GM12864 (cell line): ENCODE measurements around the gene MCU.

Experiments
- DNase-seq: peaks from one replicate; pipeline ENCODE4 v3.0.0-alpha.2; 2011; ENCODE audit warnings: low read depth
- H3K4me3 ChIP-seq: 2 replicates; pipeline ENCODE4 v1.5.1; 2011; ENCODE audit warnings: mild to moderate bottlenecking, low read depth, low read length, control low read depth
- TF ChIP-seq, protein P1 (sequence below): IDR thresholded peaks from 2 replicates; pipeline ENCODE4 v1.5.1; 2011; ENCODE audit warnings: low read depth, mild to moderate bottlenecking, moderate library complexity, low read length, control low read depth, inconsistent platforms; ENCODE audit errors: missing control alignments

The MCU gene

DNA sequence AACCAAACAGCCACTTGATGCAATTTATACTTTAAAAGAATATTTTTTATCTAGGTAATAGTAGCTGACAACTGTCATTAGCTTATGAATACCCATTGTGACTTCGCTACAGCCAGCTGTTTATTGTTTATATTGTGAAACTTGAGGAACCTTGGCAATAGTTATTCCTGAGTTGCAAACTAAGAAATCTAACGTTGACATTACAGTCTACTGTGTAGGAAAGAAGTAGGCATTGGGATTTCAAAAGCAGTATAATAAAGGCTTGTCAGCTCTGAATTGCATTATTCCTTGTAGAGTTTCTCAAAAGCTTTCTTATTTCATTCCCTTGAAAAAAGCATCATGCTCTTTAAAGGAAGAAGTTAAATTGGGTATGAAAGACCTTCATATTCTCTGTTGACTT is 158.9 kb downstream of the MCU start:
- TF ChIP-seq, protein P1, sequence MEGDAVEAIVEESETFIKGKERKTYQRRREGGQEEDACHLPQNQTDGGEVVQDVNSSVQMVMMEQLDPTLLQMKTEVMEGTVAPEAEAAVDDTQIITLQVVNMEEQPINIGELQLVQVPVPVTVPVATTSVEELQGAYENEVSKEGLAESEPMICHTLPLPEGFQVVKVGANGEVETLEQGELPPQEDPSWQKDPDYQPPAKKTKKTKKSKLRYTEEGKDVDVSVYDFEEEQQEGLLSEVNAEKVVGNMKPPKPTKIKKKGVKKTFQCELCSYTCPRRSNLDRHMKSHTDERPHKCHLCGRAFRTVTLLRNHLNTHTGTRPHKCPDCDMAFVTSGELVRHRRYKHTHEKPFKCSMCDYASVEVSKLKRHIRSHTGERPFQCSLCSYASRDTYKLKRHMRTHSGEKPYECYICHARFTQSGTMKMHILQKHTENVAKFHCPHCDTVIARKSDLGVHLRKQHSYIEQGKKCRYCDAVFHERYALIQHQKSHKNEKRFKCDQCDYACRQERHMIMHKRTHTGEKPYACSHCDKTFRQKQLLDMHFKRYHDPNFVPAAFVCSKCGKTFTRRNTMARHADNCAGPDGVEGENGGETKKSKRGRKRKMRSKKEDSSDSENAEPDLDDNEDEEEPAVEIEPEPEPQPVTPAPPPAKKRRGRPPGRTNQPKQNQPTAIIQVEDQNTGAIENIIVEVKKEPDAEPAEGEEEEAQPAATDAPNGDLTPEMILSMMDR: no peak
- H3K4me3 ChIP-seq: no peak overlapping the region
- DNase-seq: no peak

DNA sequence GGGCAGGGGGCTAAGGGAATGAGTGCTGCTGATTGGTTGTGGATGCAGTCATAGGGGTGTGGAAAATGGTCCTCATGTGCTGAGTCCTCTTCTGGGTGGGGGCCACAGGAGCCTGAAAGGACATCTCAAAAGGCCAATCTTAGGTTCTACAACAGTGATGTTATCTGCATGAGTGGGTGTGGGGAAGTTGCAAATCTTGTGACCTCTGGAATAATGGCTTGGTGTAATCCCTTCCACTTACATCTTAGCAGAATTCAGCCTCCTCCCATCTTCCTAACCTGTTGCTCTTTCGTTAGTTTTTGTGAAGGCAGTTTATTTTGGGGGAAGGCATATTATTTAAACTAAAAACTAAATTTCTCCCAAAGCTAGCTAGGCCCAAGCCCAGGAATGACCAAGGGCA is 159.6 kb downstream of the MCU start:
- no peak overlapping the region for H3K4me3 ChIP-seq
- DNase-seq: no peak
- TF ChIP-seq, protein P1: no peak

DNA sequence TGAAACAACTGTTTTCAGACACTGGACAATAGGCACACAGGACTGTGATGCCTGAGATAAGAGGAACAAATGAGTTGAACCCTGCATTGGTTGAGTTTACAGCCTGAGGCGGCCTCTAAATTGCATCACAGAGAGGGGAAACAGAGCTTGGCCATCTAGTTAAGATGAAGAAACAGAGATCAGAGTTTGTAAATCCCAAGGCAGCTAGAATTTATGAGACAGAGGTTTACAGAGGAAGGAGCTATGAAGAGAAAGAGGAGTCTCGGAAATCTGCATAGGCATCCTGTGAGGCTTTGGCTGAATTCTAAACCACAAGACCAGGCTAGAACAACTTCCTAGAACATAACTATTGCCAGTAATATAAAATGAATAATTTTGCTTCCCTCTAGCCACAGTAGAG is 160.6 kb downstream of the MCU start:
- TF ChIP-seq, protein P1: no peak
- DNase-seq: no peak
- H3K4me3 ChIP-seq: no peak overlapping the region

DNA sequence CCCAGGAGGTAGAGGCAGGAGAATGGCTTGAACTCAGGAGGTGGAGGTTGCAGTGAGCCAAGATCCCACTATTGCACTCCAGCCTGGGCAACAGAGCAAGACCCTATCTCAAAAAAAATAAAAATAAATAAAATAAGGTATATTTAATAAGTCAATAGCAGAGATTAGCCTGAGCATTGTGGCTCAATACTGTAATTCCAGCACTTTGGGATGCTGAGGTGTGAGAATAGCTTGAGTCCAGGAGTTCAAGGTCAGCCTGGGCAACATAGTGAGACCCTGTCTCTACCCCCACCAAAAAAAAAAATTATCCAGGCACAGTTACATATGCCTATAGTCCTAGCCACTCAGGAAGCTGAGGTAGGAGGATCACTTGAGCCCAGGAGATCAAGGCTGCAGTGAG is 163.2 kb downstream of the MCU start:
- TF ChIP-seq, protein P1: no peak
- no peak overlapping the region for H3K4me3 ChIP-seq
- DNase-seq: no peak

DNA sequence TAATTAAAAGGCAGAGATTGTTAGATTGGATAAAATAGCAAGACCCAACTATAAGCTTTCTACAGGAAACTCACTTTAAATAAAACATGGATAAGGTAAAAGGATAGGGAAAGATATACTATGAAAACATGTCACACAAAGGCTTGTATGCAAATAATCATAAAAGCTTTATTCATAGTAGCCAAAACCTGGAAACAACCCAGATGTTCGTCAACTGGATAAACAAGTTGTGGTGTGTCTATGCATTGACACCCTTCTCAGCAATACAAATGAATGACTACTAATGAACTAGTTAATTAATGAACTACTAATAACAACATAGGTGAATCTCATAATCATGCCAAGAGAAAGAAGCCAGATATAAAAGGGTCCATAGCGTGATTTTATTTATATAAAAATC is 163.8 kb downstream of the MCU start:
- DNase-seq: no peak
- H3K4me3 ChIP-seq: no peak overlapping the region
- TF ChIP-seq, protein P1: no peak

DNA sequence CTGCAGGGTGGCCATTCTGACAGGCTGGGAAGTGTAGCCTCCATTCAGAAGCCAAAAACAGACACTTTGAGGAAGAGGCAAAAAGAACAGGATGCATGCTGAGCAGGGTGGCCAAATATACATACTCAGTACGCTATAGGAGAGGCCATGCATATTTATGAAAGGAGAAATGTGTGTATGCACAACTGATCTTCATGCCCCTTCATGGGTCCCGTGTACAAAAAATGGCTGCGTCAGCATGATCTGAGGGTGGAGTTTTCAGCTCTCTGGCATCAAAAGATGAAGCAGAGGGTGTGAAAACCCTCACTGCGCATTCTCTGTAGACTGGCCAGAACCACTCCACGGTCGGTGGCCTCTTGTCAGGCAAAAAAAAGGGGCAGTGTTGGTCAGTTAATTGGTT is 166.1 kb downstream of the MCU start:
- DNase-seq: no peak
- no peak overlapping the region for H3K4me3 ChIP-seq
- TF ChIP-seq, protein P1: no peak

DNA sequence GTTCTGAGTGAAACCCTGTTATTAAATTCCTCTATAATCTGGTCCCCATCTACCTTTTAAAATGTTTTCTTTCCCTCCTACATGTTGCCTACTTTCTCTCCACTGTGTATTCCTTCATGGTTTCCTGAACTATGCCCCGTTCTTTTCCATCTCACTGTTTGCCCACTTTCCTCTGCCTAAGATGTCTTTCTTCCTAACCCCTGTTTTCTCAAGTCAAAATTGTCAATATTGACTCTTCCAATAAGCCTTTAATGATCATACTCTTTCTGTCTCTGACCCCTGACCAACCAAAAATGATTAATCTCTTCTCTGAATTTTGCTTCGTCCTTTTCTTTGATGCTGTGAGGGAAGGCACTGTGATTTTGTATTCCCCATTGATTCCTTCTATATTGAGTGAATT is 171.0 kb downstream of the MCU start:
- TF ChIP-seq, protein P1: no peak
- no peak for DNase-seq
- H3K4me3 ChIP-seq: no peak overlapping the region
